Measurements from ENCODE around the gene SNRPD3.

GRCh38 chr22:24588757-24589481 lies 33.1 kb downstream of the SNRPD3 start:
- no peak for TF ChIP-seq CTCF (IDR thresholded peaks at IDR 0.05)
- no peak for TF ChIP-seq POLR2A (IDR thresholded peaks at IDR 0.05)
